D721Med (cell line): ENCODE data around the gene GOLGA6L2.

Experiments
- DNase-seq: peaks from one replicate; pipeline ENCODE4 v3.0.0; 2011; ENCODE audit warnings: low spot score; ENCODE audit not compliant: insufficient read length
- FAIRE-seq: peaks from 2 replicates; lab custom pipeline; 2011; peaks lifted over from hg19 to GRCh38; lab: Jason Lieb, UNC
- CTCF ChIP-seq: IDR thresholded peaks from 2 replicates; pipeline ENCODE4 v1.5.1; 2012; ENCODE audit warnings: mild to moderate bottlenecking, control low read depth; ENCODE audit not compliant: insufficient read depth; ENCODE audit errors: missing control alignments

GOLGA6L2 gene

GRCh38 chr15:23397779-23398178 is 49.3 kb downstream of the GOLGA6L2 start:
- no peak for TF ChIP-seq CTCF
- no peak for FAIRE-seq
- no peak for DNase-seq

GRCh38 chr15:23395832-23396231 is 51.2 kb downstream of the GOLGA6L2 start:
- no peak for FAIRE-seq
- TF ChIP-seq CTCF: no peak
- no peak for DNase-seq

DNA sequence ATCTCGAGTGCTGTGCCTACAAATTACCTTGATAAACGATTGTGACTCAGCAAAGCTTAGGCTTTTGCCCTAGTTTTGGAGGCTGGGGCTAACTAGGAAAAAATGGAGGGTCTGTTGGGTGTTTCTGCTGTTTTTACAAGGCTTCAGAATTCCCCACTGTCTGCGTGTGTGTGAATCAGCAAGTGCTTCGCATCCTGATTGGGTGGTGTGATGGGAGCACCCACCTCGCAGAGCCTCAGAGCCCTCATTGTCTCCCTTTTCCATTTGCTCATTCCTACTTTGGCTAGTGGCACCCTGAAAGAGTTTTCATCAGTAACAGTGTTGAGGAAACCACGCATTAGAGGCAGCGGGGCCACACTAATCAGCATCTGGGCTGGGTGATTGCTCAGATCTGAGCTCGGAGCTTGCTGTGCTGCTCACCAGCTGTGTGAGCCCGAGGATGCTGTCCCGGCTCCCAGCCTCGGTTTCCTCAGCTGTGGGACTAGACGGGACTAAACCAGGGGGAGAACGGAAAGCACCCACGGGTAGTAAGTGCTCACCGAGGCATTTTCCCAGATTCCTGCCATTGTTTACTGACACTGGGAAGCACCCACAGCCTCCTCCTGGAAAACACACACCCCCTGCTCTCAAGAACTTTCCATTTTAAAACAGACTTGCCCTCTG is 51.9 kb downstream of the GOLGA6L2 start:
- FAIRE-seq: no peak
- DNase-seq: no peak
- TF ChIP-seq CTCF: no peak
